ENCODE results near the gene MED16.

Gene MED16

DNA sequence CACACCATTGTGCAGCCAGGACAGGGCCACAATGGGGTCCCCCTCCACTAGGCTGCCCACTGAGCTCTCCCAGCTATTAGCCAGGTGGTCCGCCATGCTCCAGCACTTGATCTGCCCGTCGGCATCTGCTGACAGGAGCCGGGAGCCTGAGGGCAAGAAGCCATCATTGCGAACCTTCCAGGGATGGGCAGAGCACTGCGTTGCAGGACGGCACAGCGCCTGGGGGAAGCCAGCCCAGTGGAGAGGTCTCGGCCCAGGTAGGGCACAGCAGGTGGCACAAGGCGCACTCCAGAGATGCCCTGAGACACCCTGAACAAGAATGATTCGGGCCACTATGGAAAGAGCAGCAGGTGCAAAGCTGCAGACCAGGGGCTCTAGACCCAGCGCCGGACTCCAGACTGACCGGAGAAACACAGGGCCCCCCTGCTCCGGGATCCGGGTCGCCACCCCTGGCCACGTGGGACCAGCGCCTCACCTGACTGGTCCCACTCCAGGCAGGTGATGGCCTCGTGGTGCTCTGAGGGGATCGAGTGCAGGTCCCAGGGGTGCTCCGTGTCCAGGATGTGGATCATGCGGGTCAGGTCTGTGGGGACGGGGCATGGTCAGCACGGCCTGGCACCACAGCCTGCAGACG lies 3.2 kb downstream of the MED16 start:
- TF ChIP-seq FOXP2 (optimal IDR thresholded peaks at IDR 0.05; ENCODE audit: borderline replicate concordance, extremely low read depth, extremely low read length, insufficient read depth): no peak
- no peak for TF ChIP-seq TAF1 (IDR thresholded peaks at IDR 0.05; ENCODE audit: borderline replicate concordance, insufficient read depth, low read length)
- TF ChIP-seq, protein P1, sequence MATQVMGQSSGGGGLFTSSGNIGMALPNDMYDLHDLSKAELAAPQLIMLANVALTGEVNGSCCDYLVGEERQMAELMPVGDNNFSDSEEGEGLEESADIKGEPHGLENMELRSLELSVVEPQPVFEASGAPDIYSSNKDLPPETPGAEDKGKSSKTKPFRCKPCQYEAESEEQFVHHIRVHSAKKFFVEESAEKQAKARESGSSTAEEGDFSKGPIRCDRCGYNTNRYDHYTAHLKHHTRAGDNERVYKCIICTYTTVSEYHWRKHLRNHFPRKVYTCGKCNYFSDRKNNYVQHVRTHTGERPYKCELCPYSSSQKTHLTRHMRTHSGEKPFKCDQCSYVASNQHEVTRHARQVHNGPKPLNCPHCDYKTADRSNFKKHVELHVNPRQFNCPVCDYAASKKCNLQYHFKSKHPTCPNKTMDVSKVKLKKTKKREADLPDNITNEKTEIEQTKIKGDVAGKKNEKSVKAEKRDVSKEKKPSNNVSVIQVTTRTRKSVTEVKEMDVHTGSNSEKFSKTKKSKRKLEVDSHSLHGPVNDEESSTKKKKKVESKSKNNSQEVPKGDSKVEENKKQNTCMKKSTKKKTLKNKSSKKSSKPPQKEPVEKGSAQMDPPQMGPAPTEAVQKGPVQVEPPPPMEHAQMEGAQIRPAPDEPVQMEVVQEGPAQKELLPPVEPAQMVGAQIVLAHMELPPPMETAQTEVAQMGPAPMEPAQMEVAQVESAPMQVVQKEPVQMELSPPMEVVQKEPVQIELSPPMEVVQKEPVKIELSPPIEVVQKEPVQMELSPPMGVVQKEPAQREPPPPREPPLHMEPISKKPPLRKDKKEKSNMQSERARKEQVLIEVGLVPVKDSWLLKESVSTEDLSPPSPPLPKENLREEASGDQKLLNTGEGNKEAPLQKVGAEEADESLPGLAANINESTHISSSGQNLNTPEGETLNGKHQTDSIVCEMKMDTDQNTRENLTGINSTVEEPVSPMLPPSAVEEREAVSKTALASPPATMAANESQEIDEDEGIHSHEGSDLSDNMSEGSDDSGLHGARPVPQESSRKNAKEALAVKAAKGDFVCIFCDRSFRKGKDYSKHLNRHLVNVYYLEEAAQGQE (IDR thresholded peaks at IDR 0.05; ENCODE audit: insufficient read depth in 1 of 2, low read depth in 2 of 2, low read length in 2 of 2): no peak
- TF ChIP-seq SIN3A (IDR thresholded peaks at IDR 0.05; ENCODE audit: borderline replicate concordance, insufficient read depth, low read length): no peak
- TF ChIP-seq POLR2AphosphoS5 (IDR thresholded peaks at IDR 0.05; ENCODE audit: low read depth, low read length): no peak

DNA sequence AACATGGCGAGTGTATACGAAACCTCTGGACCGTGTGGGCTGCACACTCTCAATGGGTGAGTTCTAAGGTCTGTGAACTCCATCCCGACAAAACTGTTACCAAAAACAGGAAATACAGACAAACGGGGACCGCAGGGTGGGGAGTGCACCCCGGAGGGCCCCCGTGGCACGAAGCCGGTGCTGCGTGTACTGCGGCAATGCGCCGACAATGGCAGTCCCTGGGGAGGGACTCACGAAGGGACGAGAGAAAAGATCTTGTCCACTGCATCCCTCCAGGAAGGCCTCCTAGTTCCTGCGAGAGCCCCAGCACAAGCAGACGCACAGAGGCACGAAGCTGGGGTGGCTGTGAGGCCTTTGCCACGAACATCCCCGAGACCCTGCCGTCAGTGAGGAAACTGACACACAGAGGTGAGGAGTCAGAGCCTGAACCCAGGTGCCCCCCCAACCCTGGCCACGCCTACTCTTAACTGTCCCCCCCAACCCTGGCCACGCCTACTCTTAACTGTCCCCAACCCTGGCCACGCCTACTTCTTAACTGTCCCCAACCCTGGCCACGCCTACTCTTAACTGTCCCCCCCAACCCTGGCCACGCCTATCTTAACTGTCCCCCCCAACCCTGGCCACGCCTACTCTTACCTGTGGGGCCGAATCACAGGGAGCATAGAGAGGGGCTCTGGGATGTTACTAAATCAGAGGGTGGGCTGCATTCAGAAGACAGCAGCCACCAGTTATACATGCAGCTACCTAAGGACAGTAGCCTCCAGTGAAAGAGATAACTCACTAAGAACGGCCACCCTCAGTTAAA lies 4.2 kb downstream of the MED16 start:
- TF ChIP-seq POLR2AphosphoS5 (IDR thresholded peaks at IDR 0.05; ENCODE audit: low read depth, low read length) (no peak), FOXP2 (optimal IDR thresholded peaks at IDR 0.05; ENCODE audit: borderline replicate concordance, extremely low read depth, extremely low read length, insufficient read depth) (no peak), SIN3A (IDR thresholded peaks at IDR 0.05; ENCODE audit: borderline replicate concordance, insufficient read depth, low read length) (no peak)
- TF ChIP-seq, protein P1 (IDR thresholded peaks at IDR 0.05; ENCODE audit: insufficient read depth in 1 of 2, low read depth in 2 of 2, low read length in 2 of 2): no peak

DNA sequence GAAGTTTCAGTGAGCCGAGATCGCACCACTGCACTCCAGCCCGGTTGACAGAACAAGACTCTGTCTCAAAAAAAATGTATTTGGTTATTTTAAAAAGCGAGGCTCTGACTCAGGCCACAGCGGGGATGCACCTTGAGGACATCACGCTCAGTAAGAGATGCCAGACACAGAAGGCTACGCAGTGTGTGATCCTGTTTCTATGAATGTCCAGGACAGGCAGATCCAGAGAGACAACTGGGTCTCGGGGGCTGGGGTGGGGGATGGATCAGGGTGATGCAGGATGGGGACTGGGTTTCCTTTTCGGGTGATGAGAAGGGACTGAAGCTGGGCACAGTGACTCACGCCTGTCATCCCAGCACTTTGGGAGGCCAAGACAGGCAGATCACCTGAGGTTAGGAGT lies 5.4 kb downstream of the MED16 start:
- TF ChIP-seq TAF1 (IDR thresholded peaks at IDR 0.05; ENCODE audit: borderline replicate concordance, insufficient read depth, low read length): no peak
- TF ChIP-seq FOXP2 (optimal IDR thresholded peaks at IDR 0.05; ENCODE audit: borderline replicate concordance, extremely low read depth, extremely low read length, insufficient read depth): no peak
- TF ChIP-seq POLR2AphosphoS5 (IDR thresholded peaks at IDR 0.05; ENCODE audit: low read depth, low read length): no peak
- no peak for TF ChIP-seq SIN3A (IDR thresholded peaks at IDR 0.05; ENCODE audit: borderline replicate concordance, insufficient read depth, low read length)
- TF ChIP-seq, protein P1 (IDR thresholded peaks at IDR 0.05; ENCODE audit: insufficient read depth in 1 of 2, low read depth in 2 of 2, low read length in 2 of 2): no peak

DNA sequence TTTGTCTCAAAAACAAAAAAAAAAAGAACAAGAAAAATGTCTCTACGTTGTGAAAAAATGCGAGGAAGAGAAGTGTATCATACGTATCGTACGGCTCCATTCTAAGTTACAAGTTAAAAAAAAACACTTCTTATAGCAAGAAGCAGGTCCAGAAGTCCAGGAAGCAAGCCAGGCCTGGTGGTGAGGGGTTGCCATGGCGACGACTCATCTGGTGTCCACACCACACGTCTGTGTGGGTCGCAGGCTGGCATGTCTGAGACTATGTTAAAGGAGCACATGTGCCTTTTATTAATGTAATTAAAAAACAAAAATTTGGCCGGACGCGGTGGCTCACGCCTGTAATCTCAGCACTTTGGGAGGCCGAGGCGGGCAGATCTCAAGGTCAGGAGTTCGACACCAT lies 5.9 kb downstream of the MED16 start:
- TF ChIP-seq, protein P1 (IDR thresholded peaks at IDR 0.05; ENCODE audit: insufficient read depth in 1 of 2, low read depth in 2 of 2, low read length in 2 of 2): no peak
- TF ChIP-seq POLR2AphosphoS5 (IDR thresholded peaks at IDR 0.05; ENCODE audit: low read depth, low read length) (no peak), TAF1 (IDR thresholded peaks at IDR 0.05; ENCODE audit: borderline replicate concordance, insufficient read depth, low read length) (no peak), SIN3A (IDR thresholded peaks at IDR 0.05; ENCODE audit: borderline replicate concordance, insufficient read depth, low read length) (no peak), FOXP2 (optimal IDR thresholded peaks at IDR 0.05; ENCODE audit: borderline replicate concordance, extremely low read depth, extremely low read length, insufficient read depth) (no peak)

Data from PFSK-1 (cell line).